K562 (cell line): ENCODE results near the gene MRPL28.
"Not testable (repeated sequence)": the region's sequence is repeated elsewhere in the genome, so short reads cannot be mapped to it uniquely, and the experiment has no call there.

Source experiments
- ZNF785 ChIP-seq: fragments of 250-450 bp; sonication (Bioruptor Pico); IDR thresholded peaks from 2 replicates; pipeline ENCODE4 v1.4.0; 2020; ENCODE audit warnings: mild to moderate bottlenecking
- ZSCAN32 ChIP-seq: fragments of 450-650 bp; formaldehyde crosslinking; IDR thresholded peaks from 2 replicates; pipeline ENCODE4 v1.4.0; 2020; ENCODE audit warnings: mild to moderate bottlenecking, moderate library complexity
- TF ChIP-seq, protein P1 (sequence below), 3 experiments: IDR thresholded peaks in 2 of 3; conservative IDR thresholded peaks in 1 of 3; 2 replicates each; pipeline ENCODE4 v1.5.1; 2011 to 2012; ENCODE audit warnings: low read length in 3 of 3, mild to moderate bottlenecking in 3 of 3, control low read depth in 2 of 3, improper control_type of control experiment in 1 of 3, inconsistent platforms in 1 of 3, low read depth in 1 of 3, mixed read lengths in 1 of 3, moderate library complexity in 1 of 3; ENCODE audit not compliant: insufficient read depth in 2 of 3

DNA sequence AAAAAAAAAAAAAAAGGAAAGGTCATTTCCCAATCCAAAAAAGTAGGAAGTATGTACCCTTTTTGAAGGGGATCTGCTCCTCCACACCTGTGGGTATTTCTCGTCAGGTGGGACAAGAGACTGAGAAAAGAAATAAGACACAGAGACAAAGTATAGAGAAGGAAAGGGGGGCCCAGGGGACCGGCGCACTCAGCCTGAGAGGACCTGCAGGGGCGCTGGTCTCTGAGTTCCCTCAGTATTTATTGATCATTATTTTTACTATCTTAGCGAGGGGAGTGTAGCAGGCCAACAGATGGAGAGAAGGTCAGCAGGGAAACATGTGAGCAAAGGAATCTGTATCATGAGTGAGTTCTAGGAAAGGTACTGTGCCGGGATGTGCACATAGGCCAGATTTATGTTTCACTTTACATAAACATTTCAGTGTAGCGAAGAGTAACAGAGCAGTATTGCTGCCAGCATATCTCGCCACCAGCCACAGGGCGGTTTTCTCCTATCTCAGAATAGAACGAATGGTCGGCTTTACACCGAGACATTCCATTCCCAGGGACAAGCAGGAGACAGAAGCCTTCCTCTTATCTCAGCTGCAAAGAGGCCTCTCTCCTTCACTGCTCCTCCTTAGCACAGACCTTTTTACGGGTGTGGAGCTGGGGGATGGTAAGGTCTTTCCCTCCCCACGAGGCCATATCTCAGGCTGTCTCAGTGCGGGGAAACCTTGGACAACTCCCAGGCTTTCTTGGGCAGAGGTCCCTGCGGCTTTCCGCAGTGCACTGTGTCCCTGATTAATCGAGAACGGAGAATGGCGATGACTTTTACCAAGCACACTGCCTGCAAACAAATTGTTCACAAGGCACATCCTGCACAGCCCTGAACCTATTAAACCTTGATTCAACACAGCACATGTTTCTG lies 17.7 kb upstream of the MRPL28 start:
- TF ChIP-seq, protein P1, sequence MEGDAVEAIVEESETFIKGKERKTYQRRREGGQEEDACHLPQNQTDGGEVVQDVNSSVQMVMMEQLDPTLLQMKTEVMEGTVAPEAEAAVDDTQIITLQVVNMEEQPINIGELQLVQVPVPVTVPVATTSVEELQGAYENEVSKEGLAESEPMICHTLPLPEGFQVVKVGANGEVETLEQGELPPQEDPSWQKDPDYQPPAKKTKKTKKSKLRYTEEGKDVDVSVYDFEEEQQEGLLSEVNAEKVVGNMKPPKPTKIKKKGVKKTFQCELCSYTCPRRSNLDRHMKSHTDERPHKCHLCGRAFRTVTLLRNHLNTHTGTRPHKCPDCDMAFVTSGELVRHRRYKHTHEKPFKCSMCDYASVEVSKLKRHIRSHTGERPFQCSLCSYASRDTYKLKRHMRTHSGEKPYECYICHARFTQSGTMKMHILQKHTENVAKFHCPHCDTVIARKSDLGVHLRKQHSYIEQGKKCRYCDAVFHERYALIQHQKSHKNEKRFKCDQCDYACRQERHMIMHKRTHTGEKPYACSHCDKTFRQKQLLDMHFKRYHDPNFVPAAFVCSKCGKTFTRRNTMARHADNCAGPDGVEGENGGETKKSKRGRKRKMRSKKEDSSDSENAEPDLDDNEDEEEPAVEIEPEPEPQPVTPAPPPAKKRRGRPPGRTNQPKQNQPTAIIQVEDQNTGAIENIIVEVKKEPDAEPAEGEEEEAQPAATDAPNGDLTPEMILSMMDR (IDR thresholded peaks at IDR 0.05 in 2 of 3, conservative IDR thresholded peaks at IDR 0.05 in 1 of 3; ENCODE audit: insufficient read depth in 2 of 3, low read depth in 1 of 3, low read length in 3 of 3) = peak in 2 of 3 experiments; percentile 9 to 47; a peak in 3 of 6 replicates
- TF ChIP-seq ZSCAN32; ZNF785 (CRISPR knock-in tag): not testable (repeated sequence)
